T-helper 1 cell (primary cell): ENCODE data around the gene MATK.
"Not testable (repeated sequence)": the region's sequence is repeated elsewhere in the genome, so short reads cannot be mapped to it uniquely, and the experiment has no call there.

Experiments
- DNase-seq, 5 donors: peaks; one replicate each; pipeline ENCODE4 v3.0.0-alpha.2; 2012 to 2020
- total RNA-seq, 4 donors: gene quantifications; one replicate each; lab custom pipeline; 2026; lab: John Stamatoyannopoulos, UW

Gene MATK
- 12.3 to 37.3 (median 25.8) reads per million in 4 donors for total RNA-seq

GRCh38 chr19:3785938-3786824 lies at the start of gene MATK:
MATK (minus strand) TSS chr19:3786381; CDS start chr19:3785135, 1,246 bp downstream.
- DNase-seq, result no peak

- DNase-seq, result no peak
These were observed 48.9 kb upstream of the MATK start for GRCh38 chr19:3835055-3835435.

GRCh38 chr19:3834349-3835054 lies 48.3 kb upstream of the MATK start:
- DNase-seq, result no peak

- no peak for DNase-seq
These were observed 47.6 kb upstream of the MATK start for GRCh38 chr19:3833578-3834348.

- DNase-seq, result no peak
These were observed 45.8 kb upstream of the MATK start for GRCh38 chr19:3832001-3832400.

- no peak for DNase-seq
These were observed 45.4 kb upstream of the MATK start for GRCh38 chr19:3831601-3832000.

- no peak for DNase-seq
These were observed 44.7 kb upstream of the MATK start for GRCh38 chr19:3830621-3831589.

- DNase-seq, result no peak
These were observed 41.1 kb upstream of the MATK start for GRCh38 chr19:3827306-3827705.

- no peak for DNase-seq
These were observed 40.0 kb upstream of the MATK start for GRCh38 chr19:3826163-3826562.

GRCh38 chr19:3825286-3825956 lies 39.2 kb upstream of the MATK start:
- DNase-seq, result no peak

- DNase-seq, result no peak
These were observed 37.2 kb upstream of the MATK start for GRCh38 chr19:3823350-3823713.

- no peak for DNase-seq
These were observed 36.6 kb upstream of the MATK start for GRCh38 chr19:3822683-3823349.

- peak; percentile 61 to 85 (median 81) for DNase-seq
These were observed 35.7 kb upstream of the MATK start for GRCh38 chr19:3821857-3822364.

GRCh38 chr19:3821156-3821555 lies 35.0 kb upstream of the MATK start:
- DNase-seq, result no peak

GRCh38 chr19:3819989-3820388 lies 33.8 kb upstream of the MATK start:
- no peak for DNase-seq

GRCh38 chr19:3818918-3819317 lies 32.7 kb upstream of the MATK start:
- DNase-seq, result no peak

GRCh38 chr19:3818466-3818865 lies 32.3 kb upstream of the MATK start:
- DNase-seq, result no peak

- DNase-seq, result no peak
These were observed 31.6 kb upstream of the MATK start for GRCh38 chr19:3817761-3818160.

GRCh38 chr19:3816566-3817218 lies 30.5 kb upstream of the MATK start:
- DNase-seq, result no peak

- not testable (repeated sequence) for DNase-seq
These were observed 30.0 kb upstream of the MATK start for GRCh38 chr19:3816148-3816547.
